DOHH2 (cell line): ENCODE measurements around the gene NPAS3.

Experiments used
- CTCF ChIP-seq: fragments of 200-600 bp; sonication (generic); IDR thresholded peaks from one replicate; pipeline ENCODE4 v1.5.1; 2014; ENCODE audit warnings: antibody characterized with exemption, mild to moderate bottlenecking, low read depth, low read length; ENCODE audit not compliant: poor library complexity, severe bottlenecking
- EZH2phosphoT487 ChIP-seq: fragments of 200-600 bp; sonication (generic); IDR thresholded peaks from 2 replicates; pipeline ENCODE4 v1.6.1; 2017; ENCODE audit warnings: borderline replicate concordance, mild to moderate bottlenecking, antibody characterized with exemption, low read length, moderate library complexity, mixed read lengths

- TF ChIP-seq CTCF (no peak), EZH2phosphoT487 (no peak)
These were observed 47.2 kb downstream of the NPAS3 start for GRCh38 chr14:32985866-32986265.
